ENCODE data around the gene ZGRF1.

The ZGRF1 gene

GRCh38 chr4:112511803-112512118, 124.9 kb downstream of the ZGRF1 start:
- TF ChIP-seq, protein P1, sequence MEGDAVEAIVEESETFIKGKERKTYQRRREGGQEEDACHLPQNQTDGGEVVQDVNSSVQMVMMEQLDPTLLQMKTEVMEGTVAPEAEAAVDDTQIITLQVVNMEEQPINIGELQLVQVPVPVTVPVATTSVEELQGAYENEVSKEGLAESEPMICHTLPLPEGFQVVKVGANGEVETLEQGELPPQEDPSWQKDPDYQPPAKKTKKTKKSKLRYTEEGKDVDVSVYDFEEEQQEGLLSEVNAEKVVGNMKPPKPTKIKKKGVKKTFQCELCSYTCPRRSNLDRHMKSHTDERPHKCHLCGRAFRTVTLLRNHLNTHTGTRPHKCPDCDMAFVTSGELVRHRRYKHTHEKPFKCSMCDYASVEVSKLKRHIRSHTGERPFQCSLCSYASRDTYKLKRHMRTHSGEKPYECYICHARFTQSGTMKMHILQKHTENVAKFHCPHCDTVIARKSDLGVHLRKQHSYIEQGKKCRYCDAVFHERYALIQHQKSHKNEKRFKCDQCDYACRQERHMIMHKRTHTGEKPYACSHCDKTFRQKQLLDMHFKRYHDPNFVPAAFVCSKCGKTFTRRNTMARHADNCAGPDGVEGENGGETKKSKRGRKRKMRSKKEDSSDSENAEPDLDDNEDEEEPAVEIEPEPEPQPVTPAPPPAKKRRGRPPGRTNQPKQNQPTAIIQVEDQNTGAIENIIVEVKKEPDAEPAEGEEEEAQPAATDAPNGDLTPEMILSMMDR (IDR thresholded peaks at IDR 0.05; ENCODE audit: low read depth, low read length): no peak
- H3K4me3 ChIP-seq (replicated peaks in 1 of 2; ENCODE audit: low read depth in 2 of 2, low read length in 2 of 2): no peak overlapping the region
- DNase-seq (ENCODE audit: low read depth in 2 of 2): no peak

- no peak overlapping the region for H3K4me3 ChIP-seq (replicated peaks in 1 of 2; ENCODE audit: low read depth in 2 of 2, low read length in 2 of 2)
- TF ChIP-seq, protein P1 (IDR thresholded peaks at IDR 0.05; ENCODE audit: low read depth, low read length): no peak
- no peak for DNase-seq (ENCODE audit: low read depth in 2 of 2)
Measured at GRCh38 chr4:112511093-112511802, 125.5 kb downstream of the ZGRF1 start.

DNA sequence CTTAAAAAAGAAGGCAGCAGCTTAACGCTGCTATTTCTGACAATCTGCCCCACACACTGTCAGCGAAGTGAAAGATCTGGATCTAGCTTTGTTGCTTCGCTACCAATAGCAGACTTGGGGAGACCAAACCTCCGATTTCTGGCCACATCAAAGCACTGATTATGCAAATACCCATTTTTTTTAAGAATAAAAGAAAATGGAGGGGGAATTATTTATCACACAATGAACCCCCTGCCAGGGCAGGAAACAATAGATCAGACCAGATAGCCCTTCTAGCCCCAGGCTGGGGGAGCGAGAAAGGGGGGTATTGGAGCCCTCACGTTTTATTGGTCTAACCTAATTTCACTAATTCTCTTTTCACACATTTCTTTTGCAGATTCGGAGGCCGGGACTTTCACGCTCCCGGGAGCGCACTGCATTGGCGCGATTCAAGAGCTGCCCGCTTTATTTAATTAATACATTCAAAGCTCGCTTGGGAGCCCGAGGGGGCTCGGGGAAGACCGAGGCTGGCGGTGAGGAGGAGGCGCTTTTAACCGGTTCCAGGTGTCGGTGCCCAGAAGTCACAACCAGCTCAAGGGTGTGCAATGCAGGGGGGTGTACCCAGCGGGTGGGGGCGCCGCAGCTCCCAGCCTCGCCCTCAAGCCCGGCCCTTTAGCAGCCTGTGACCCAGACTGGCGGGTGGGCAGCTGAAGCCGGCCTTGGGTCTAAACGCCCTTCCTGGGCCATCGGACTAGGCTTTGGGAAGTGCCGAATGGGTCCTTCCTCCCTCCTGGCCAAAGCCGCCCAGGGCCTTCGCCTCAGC, 126.2 kb downstream of the ZGRF1 start:
- DNase-seq (ENCODE audit: low read depth in 2 of 2): no peak
- H3K4me3 ChIP-seq (replicated peaks in 1 of 2; ENCODE audit: low read depth in 2 of 2, low read length in 2 of 2): no peak overlapping the region
- TF ChIP-seq, protein P1 (IDR thresholded peaks at IDR 0.05; ENCODE audit: low read depth, low read length): no peak

- no peak overlapping the region for H3K4me3 ChIP-seq (replicated peaks in 1 of 2; ENCODE audit: low read depth in 2 of 2, low read length in 2 of 2)
- TF ChIP-seq, protein P1 (IDR thresholded peaks at IDR 0.05; ENCODE audit: low read depth, low read length): no peak
- no peak for DNase-seq (ENCODE audit: low read depth in 2 of 2)
Measured at GRCh38 chr4:112509243-112510141, 127.2 kb downstream of the ZGRF1 start.

DNA sequence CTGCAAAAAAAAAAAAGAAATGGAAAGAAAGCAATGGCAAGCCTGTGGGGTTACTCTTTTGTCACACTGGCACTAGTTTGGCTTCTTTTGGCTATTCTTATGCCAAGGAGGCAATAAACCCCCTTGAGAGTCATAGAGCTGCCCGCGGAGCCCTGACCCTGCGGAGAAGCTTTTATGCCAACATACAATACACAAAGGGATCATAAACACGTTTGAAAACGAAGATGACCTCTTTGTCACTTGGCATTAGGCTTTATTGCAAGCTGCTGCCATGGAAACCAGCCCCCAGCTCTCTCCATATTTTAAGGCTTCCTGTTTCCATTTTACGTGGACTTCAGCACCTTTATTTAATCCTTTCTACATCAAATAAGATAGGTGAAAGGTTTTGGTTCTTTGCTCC, 128.4 kb downstream of the ZGRF1 start:
- TF ChIP-seq, protein P1 (IDR thresholded peaks at IDR 0.05; ENCODE audit: low read depth, low read length): no peak
- DNase-seq (ENCODE audit: low read depth in 2 of 2): no peak
- H3K4me3 ChIP-seq (replicated peaks in 1 of 2; ENCODE audit: low read depth in 2 of 2, low read length in 2 of 2): no peak overlapping the region

DNA sequence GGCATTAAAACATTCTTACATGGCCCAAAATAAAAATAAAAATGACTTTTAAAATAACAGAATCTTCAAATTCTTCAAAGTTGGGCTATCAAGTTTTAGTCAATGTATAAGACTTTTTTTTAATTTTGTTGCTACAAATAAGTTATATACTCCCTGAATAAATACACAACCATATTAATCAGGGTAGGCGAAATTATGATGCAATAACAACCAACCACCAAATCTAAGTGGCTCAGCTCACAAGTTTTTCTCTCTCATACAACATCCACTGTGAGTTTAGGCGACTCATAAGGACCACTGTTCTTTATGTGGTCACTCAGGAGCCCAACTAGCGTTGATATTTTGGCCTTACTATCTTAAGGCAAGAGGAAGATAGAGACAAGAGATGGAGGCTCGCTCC, 131.9 kb downstream of the ZGRF1 start:
- H3K4me3 ChIP-seq (replicated peaks in 1 of 2; ENCODE audit: low read depth in 2 of 2, low read length in 2 of 2): no peak overlapping the region
- no peak for DNase-seq (ENCODE audit: low read depth in 2 of 2)
- TF ChIP-seq, protein P1 (IDR thresholded peaks at IDR 0.05; ENCODE audit: low read depth, low read length): no peak

Data from cardiac fibroblast (primary cell).